Measurements from ENCODE around the gene RASAL2. TPM values are rescaled to one million over a fixed set of nuclear protein-coding genes. Genes with fewer than 3 reads are reported as not detected.
"Not testable (repeated sequence)": the region's sequence is repeated elsewhere in the genome, so short reads cannot be mapped to it uniquely, and the experiment has no call there.

RASAL2 gene
- polyA plus RNA-seq, 10 donors: 11.1 to 17.1 (median 13.1) TPM

DNA sequence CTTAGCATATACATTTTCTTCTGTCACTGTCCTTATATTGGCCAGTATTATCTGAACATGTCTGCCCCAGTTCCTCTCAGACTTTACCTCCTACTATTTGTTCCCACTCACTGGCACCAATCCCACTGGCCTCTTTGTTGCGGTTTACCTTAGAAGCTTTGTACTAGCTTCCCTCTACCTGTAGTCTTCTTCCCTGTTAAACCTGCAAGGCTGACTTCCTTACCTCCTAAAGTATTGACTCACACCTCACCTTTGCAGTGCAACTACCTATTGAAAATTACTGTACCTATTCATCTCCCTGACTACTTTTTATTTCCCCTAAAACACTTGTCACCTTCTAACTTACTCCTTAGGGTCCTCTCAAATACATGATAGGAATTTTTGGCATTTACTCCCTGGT is 291.8 kb downstream of the RASAL2 start:
- DNase-seq: no peak

DNA sequence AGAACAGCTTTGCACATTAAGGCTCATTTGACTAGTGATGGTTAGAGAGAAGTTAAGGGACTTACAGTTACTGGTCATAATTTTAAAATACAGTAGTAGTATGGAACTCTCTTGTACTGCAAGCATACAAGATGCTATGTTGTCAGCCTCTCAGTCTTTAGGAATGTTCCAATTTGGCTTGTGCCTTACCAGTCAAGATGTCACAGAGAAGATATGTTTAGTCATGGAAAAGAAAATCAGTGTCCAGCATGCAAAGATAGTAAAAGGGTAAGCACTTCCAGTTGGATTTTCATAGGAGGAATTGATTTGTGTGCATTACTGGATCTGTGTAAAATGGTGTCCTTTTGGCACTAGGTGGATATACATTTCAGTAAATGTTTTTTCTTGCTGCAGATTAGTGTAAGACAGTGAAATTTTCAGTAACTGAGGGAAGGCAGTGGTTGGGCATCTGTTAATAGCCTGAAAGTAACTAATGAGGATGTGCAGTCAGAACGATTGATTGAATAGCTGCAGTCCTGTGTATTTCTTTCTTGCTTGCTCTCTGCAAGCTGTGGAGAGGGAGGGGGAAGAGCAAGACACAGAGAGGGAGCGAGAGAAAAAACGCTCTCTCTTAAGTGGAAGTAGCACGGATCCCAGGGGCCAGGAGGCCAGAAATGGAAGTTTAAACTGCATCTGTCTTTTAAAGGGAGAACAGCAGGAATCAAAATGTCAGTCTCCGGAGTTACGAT is 294.7 kb downstream of the RASAL2 start:
- DNase-seq: peak in 2 of 3 donors; percentile 39 to 74

DNA sequence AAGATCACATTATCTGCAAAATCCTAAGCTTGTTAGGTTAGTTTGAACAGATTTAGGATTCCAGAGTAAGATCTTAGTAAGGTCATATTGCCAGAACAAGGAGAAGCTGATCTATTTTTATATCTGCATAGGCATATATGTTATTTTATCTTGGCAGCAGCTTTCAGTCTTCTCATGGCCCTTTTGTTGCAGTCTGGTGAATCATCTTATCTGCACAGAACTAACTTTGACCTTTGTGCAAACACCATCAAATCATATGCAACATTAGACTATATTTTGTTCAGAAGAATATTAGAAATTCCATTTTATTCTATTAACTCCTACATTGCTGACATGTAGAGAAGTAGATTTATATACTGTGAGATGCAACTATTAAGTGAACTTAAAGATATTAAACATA is 295.5 kb downstream of the RASAL2 start:
- DNase-seq: peak in 1 of 3 donors; percentile 4

DNA sequence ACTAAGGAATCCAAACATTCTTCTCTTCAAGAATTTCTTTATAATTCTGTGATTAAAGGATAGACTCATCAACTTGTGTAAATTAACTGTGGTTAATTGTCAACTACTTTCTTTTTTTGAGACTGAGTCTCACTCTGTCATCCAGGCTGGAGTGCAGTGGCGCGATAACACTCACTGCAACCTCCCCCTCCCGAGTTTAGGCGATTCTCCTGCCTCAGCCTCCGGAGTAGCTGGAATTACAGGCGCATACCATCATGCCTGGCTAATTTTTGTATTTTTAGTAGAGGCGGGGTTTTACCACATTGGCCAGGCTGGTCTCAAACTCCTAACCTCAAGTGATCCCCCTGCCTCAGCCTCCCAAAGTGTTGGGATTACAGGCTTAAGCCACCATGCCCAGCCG is 296.4 kb downstream of the RASAL2 start:
- not testable (repeated sequence) for DNase-seq

DNA sequence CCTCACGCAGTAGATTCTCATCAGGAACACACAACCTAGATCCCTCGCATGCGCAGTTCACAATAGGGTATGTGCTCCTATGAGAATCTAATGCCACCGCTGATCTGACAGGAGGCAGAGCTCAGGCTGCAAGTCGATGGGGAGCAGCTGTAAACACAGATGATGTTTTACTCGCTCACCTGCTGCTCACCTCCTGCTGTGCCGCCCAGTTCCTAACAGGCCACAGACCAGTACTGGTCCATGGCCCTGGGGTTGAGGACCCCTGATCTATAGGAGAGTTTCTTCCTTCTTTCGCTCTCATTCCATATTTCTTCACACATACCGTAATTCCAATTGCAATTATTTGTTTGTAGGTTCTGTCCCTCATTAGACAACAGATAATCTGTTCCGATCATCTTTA is 299.5 kb downstream of the RASAL2 start:
- no peak for DNase-seq

DNA sequence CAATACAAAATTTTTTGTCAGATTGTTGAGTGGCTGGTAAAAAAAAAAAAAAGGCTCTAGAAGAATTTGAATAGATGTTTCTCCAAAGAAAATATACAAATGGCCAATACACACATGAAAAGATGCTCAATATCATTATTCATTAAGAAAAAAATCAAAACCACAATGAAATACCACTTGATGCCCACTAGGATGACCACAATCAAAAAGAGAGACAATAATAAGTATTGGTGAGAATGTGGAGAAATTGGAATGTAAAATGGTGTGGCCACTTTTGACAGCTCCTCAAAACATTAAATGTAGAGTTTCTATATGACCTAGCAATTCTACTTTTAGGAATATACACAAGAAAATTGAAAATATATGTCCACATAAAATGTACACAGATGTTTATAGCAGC is 302.9 kb downstream of the RASAL2 start:
- no peak for DNase-seq

DNA sequence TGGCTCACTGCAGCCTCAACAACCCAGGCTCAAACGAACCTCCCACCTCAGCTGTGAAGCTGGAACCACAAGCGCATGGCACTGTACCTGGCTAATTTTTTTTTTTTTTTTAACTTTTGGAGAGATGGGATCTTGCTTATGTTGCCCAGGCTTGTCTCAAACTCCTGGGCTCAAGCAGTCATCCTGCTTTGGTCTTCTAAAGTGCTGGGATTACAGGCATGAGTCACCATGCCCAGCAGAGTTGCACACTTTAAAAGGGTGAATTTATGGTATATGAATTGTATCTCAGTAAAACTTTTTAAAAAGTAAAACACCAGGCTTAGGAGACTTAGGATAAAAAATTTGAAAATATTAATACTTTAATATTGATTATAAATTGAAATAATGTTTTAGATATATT is 303.8 kb downstream of the RASAL2 start:
- DNase-seq: no peak

DNA sequence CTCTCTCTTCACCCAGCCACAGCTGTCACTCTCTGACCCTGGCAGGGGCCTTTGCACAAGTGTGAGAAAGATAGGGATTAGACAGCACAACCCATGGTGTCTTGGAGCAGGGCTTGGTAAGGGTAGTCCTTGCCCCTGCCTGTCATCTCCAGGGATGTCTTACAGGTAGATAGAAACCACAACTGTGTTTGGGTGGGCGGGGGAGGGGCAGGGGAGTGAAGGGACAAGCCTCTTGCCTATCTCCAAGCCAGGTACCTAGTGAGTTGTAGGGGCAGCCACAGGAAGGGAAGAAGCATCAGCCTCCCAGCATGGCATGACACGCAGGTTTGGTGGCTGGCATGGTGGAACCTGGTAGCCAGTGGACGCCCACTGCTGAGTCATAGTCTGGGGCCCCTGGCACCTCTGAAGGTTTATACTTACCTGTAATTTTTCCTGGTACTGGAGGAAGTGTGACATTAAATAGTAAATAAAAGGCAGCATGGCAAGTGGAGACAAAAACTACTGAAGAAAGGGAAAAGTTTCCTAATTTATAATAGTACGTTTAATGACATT is 305.3 kb downstream of the RASAL2 start:
- DNase-seq: no peak

DNA sequence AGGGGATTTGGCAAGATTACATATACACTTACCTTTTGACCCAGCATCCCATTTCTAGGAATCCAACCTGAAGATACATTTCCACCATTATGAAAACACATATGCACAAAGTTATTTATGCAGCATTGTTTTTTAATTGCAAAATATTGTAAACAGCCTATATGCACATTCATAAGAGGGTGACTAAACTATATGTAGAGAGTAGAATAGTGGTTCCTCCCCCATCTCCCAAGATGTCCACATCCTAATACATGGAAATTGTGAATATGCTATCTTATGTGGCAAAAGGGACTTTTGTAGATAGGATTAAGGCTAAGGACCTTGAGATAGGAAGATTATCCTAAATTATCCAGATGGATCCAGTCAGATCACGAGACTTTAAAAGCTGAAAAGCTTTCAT is 311.2 kb downstream of the RASAL2 start:
- DNase-seq: no peak

DNA sequence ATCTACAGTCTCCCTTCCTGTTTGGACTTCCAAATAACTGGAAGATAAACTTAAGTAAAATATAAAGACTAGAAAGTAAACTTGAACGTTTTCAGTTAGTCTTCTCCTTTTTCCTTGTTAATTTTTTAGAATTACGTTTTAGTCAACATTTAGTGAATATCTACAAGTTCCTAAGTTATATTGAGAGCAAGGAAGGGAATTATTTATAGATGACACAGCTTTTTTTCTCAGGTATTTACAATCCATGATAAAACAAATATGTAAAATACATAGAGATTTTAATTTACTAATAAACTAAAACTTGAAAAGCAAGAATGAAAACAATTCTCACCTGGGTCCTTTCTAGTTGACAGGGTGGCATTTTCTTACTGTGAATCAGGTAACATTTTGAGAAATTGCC is 313.3 kb downstream of the RASAL2 start:
- DNase-seq: no peak

DNA sequence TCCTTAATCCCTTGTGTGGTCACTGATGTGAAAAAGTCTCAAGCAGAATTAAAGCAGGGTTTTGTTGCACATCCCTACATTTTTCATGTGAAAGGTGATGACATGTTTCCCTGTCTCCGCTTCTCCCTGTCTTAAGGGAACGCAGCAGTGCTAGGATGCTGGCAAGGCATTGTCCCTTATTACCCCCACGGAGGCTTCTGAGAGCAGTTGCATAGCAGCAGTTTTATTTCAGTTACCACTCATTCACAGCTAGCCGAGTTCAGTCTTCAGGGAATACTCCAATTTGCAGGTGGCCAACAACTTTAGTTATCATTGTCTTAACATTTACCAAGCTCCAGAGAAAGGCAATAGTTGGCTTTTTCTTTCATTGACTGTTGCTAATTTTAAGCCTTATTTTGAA is 313.8 kb downstream of the RASAL2 start:
- DNase-seq: peak in 2 of 3 donors; percentile 7 to 36

DNA sequence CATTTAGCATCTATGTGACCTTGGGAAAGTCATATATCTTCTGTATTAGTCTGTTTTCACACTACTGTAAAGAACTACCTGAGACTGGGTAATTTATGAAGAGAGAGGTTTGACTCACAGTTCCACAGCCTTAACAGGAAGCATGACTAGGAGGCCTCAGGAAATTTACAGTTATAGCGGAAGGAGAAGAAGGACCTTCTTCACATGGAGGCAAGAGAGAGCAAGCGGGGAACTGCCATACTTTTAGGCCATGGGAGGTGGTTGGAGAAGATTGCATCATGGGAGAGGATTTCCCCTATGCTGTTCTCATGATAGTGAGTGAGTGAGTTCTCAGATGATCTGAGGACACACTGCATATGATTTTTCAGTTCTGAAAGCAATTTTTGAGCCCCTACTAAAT is 315.0 kb downstream of the RASAL2 start:
- no peak for DNase-seq

DNA sequence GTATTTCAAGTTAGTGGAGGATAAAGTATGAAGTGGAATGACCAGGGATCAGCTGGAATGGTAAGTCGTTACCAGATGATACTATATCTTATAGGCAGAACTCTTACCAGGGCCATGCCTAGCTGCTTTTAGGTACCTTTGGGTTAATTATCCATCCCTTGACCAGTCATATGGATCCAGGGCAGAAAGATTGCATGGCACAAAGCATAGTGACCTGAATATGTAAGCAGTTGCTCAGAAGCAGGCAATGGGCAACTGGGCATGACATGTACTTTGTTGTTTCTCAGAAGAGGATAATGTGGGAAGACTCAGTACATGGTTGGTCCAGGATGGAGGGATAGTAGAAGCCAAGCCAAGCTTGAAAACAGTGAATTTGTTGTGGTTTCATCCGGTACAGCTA is 315.6 kb downstream of the RASAL2 start:
- no peak for DNase-seq

DNA sequence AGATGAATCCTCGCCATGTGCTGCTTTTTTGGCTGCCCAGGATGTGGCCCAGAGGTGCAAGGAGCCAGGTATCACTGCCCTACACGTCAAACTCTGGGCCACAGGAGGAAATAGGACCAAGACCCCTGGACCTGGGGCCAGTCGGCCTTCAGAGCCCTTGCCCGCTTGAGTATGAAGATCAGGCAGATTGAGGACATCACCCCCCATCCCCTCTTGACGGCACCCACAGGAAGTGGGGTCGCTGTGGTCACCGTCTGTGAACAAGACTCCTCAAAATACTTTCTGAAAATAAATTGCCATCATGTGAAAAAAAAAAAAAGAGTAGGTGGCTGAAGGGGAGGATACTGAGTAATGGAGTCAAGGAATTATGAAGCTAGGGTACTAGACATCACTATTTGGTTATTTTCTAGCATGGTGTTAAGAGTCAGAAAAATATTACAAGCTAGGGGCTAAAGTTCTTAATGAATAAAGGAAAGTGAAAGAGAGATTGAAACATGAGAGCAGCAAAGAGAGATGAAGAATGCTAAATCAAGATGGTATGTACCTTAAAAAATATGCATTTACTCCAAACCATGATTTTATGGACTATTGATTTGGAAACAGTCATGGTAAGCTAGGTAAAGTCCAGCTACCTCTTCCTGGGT is 318.0 kb downstream of the RASAL2 start:
- DNase-seq: no peak

DNA sequence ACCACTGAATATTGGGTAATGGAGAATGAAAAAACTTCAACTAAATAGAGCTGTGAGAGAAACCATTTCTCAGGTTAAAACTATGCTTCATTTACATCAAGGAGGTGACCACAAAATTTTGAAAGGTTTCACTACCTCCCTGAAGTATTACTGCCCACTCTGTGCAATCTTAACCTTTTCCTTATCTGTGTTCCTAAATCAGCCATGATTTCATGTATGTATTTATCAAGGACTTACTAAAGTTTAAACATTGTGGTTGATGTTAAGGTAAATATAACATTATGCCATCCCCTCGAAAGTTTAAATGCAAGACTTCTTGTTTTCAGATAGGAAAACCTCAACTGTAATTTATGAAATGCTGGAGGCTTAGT is 318.5 kb downstream of the RASAL2 start:
- DNase-seq: no peak

DNA sequence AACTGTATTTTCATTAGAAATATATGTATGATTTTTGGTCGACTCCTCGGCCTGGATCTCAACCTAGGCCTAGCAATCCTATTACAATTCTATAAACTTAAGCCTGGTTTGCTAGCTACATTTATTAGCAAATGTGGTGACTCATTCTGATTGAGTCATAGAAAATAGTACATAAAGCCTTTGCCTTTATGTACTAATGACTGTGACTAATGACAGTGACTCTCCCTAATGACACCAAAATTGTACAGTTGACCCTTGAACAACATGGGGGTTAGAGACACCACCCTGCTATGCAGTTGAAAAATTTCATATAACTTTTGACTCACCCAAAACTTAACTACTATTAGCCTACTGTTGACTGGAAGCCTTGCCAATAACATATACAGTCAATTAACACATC is 324.0 kb downstream of the RASAL2 start:
- peak in 1 of 3 donors; percentile 68 for DNase-seq

DNA sequence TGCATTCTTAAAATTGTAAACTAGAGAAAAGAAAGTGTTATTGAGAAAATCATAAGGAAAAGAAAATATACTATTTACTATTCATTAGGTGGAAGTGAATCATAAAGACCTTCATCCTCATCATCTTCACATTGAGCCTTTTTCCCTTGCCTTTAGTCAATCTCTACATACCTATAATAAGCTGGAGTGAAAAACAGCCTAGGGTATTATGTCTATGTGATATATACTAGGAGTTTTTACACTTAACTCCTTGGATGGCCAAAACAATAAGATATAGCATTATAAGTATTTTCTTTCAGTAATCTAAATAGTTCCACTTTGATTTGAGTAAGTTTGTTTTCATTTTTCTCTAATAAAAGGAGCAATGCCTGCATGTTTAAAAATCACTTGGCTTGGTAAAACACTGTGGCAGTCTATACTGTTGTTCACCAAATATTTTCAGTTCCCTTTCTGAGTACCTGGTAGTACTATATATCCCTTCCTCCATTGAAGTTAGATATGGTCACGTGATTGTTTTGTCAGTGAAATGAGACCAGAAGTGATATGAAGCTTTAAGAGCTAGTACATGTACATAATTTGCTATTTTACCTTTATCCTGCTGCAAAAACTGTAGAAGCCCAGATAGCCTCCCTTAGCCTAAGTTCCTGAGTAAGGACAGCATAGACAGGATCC is 324.5 kb downstream of the RASAL2 start:
- DNase-seq: no peak

DNA sequence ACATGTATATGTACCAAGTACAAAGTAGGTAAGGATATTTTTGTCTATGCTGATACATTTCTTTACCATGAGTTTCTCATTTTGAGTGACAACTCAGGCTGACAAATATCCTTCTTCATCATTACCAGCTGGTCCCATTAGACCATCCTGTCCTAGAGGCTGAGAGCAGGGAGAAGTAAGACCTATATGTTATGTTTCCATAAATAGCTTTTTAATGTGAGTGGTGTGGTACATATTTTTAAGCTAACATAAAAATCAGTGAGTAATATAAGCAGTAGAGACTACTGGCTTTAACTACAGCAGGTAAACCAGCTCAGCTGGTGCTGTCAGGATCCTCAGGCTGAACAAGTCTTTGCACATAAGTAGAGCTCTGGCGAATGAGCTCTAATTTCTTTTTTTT is 340.5 kb downstream of the RASAL2 start:
- DNase-seq: no peak

DNA sequence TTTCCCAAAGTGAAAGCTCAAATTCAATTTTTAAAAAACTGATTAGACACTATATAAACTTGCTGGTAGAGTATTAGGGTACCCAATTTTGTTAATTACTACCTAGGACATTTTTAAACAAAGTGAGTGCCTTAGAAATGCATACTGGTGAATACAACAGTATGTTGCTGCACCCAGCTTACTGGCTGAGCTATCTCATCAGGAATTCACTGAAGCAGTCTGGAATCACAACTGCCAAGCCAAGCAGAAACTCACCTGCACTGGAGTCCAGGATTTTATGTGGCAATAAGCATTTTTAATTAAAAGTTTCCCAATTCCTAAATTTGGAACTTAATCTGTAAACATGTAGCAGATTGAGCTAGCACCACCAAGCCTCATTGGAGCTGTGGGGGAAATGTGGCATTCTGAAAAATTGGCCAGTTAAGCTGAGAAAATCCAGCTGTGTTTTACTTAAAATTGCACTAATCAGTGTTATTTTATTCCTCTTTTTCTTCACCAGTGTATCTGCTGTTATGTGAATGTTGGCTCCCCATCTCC is 341.1 kb downstream of the RASAL2 start:
- DNase-seq: no peak

DNA sequence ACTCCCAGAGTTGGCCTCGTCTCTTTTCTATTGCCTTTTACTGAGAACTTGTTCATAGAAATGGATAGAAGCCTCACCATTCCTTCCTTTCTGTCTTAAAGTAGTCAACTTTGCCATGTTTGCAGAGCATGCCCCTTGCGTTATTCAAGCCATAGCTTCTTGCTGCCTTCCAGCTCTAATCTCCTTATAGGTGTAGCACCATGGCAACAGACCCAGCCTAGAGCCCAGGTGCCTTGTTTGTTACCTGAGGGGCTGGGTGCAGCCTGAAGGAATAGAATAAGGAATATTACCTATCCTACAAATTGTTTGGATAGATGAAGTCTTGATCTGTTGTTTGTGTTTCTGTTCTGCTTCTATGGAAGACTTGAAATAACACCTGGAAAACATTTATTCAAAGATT is 343.0 kb downstream of the RASAL2 start:
- DNase-seq: no peak

DNA sequence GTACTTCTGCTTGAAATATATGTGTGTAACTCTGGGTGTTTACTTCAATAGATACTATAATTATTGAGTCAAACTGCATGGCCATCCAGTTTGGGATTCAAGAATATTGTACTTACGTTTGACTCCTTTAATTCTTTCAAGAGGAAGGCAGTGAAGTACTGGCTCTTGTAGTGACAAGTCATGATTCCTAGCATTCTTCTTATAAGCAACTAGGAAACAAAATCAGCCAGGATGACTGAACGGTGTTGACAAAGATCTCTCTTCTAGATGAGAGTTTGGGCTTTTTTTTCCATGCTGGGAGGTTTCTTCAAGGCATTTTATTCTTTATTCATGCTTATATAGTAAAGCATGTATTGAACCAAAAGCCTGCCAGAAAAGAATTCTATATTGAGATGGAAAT is 344.5 kb downstream of the RASAL2 start:
- DNase-seq: no peak

DNA sequence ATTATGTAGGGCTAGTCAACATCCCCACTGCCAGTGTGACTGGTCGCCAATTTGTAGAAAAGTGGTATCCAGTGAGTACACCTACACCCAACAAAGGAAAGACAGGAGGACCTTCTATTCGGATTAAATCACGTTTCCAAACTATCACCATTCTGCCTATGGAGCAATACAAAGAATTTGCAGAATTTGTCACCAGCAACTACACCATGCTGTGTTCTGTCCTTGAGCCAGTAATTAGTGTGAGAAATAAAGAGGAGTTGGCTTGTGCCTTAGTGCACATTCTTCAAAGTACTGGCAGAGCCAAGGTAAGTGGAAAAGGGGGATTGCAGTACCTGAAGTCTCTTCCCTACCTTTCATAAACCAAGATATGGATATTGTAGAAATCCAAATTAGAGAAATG is 349.0 kb downstream of the RASAL2 start:
- no peak for DNase-seq

DNA sequence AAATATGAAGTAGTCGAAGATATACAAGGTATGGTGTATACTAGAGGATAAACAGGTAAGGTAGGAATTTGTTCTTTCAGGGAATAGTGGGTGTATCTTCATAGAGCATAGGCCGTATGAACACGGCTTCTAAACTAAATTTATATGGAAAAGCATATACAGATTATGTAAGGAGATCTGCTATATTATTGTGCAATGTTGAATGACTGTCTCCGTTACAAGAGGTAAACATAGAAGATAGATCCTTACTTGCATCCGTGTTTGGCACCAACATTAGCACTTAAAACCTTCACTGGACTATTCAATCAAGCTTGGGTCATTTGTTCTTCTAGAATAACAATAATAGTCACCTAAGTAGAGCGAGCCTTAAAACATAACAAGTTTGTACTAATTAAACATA is 357.0 kb downstream of the RASAL2 start:
- DNase-seq: no peak
